Adrenal gland (tissue), 5 donors: ENCODE data around the gene SYNJ2.

Source experiments
- POLR2A ChIP-seq, 2 donors: fragments of 450-650 bp; IDR thresholded peaks; one replicate each; pipeline ENCODE4 v1.6.1; 2017; ENCODE audit warnings: antibody characterized with exemption in 2 of 2, mild to moderate bottlenecking in 2 of 2, moderate library complexity in 1 of 2
- TF ChIP-seq, protein P1 (sequence below), 6 experiments: fragments of 450-650 bp in 4 of 6; fragments of 200-600 bp in 2 of 6; sonication (generic) in 1 of 6; IDR thresholded peaks; 1 replicate in 5 of 6; 2 replicates in 1 of 6; pipeline versions ENCODE4 v1.5.1 to v1.8.0; 2016 to 2021; ENCODE audit warnings: antibody characterized with exemption in 6 of 6, mild to moderate bottlenecking in 2 of 6, moderate library complexity in 1 of 6
- donor health status: DM: no; HTN: no; CAD: no.

- TF ChIP-seq, protein P1, sequence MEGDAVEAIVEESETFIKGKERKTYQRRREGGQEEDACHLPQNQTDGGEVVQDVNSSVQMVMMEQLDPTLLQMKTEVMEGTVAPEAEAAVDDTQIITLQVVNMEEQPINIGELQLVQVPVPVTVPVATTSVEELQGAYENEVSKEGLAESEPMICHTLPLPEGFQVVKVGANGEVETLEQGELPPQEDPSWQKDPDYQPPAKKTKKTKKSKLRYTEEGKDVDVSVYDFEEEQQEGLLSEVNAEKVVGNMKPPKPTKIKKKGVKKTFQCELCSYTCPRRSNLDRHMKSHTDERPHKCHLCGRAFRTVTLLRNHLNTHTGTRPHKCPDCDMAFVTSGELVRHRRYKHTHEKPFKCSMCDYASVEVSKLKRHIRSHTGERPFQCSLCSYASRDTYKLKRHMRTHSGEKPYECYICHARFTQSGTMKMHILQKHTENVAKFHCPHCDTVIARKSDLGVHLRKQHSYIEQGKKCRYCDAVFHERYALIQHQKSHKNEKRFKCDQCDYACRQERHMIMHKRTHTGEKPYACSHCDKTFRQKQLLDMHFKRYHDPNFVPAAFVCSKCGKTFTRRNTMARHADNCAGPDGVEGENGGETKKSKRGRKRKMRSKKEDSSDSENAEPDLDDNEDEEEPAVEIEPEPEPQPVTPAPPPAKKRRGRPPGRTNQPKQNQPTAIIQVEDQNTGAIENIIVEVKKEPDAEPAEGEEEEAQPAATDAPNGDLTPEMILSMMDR (IDR thresholded peaks at IDR 0.05), result no peak
- TF ChIP-seq POLR2A (IDR thresholded peaks at IDR 0.05), result no peak
These were observed 28.4 kb downstream of the SYNJ2 start for GRCh38 chr6:158009935-158010585.
